ENCODE measurements around the gene SPAG5.

GRCh38 chr17:28575126-28575795 is 23.6 kb downstream of the SPAG5 start:
- TF ChIP-seq EZH2phosphoT487 (IDR thresholded peaks at IDR 0.05; ENCODE audit: insufficient read depth, low read depth) (no peak), EZH2 (IDR thresholded peaks at IDR 0.05; ENCODE audit: insufficient read depth, poor library complexity, severe bottlenecking) (no peak)
